Left colon (tissue), 2 donors: ENCODE results near the gene DYRK1A. TPM values are rescaled to one million over a fixed set of nuclear protein-coding genes. Genes with fewer than 3 reads are reported as not detected.
"Not testable (repeated sequence)": the region's sequence is repeated elsewhere in the genome, so short reads cannot be mapped to it uniquely, and the experiment has no call there.

Experiments used
- ATAC-seq: fragments of 200-7000 bp; cut with Tn5 transposase; one replicate; pipeline ENCODE4 v1.9.1; 2020; ENCODE audit warnings: mild to moderate bottlenecking, moderate library complexity
- DNase-seq, 2 donors: peaks; one replicate each; pipeline ENCODE4 v3.0.0-alpha.2; 2020
- intact Hi-C, 2 donors: fragments of 100-400 bp; cut with DNase I in 1 of 2; cut with micrococcal nuclease in 1 of 2; formaldehyde crosslinking; loops; one replicate each; pipeline versions ENCODE4 v1.11.2 to v1.14.0; 2022; cut with DNase I, micrococcal nuclease
- total RNA-seq, 2 donors: library from RNA; stranded (reverse); fragmentation: NEBNext Ultra II Directional; extraction: Animal tissue kit (Norgen Biotek cat#: 25700); gene quantifications; one replicate each; pipeline ENCODE4 v1.2.1, GENCODE V29; 2021
- donor health status: DM: no; HTN: no; CAD: no.
- donor health status: DM: yes; HTN: yes; CAD: no.

Gene DYRK1A
- total RNA-seq, 2 donors from 2014 or later, result 62.0 to 62.1 TPM

GRCh38 chr21:37531431-37531932 lies 164.9 kb downstream of the DYRK1A start:
- intact Hi-C loops, result no loop called here
- peak; percentile 59 for ATAC-seq
- peak in 1 of 2 donors; percentile 26 for DNase-seq

- peak; percentile 67 for ATAC-seq
- no peak for DNase-seq
Observed at GRCh38 chr21:37532868-37533780, 166.6 kb downstream of the DYRK1A start.

GRCh38 chr21:37534431-37534830 lies 167.9 kb downstream of the DYRK1A start:
- intact Hi-C loops, result no loop called here
- DNase-seq, result no peak
- no peak for ATAC-seq

More at GRCh38 chr21:37532868-37533780, 166.6 kb downstream of the DYRK1A start:
- intact Hi-C loops, result no loop called here

GRCh38 chr21:37535130-37535529 lies 168.6 kb downstream of the DYRK1A start:
- no peak for ATAC-seq
- intact Hi-C loops, result no loop called here
- no peak for DNase-seq

GRCh38 chr21:37535672-37536071 lies 169.1 kb downstream of the DYRK1A start:
- DNase-seq (no peak), ATAC-seq (no peak)
- intact Hi-C loops, result no loop called here

GRCh38 chr21:37536616-37537278 lies 170.2 kb downstream of the DYRK1A start:
- ATAC-seq (no peak), DNase-seq (no peak)
- intact Hi-C loops, result no loop called here

GRCh38 chr21:37537391-37537996 lies 170.9 kb downstream of the DYRK1A start:
- DNase-seq (no peak), ATAC-seq (no peak)
- intact Hi-C loops, result no loop called here

- intact Hi-C loops, result no loop called here
- ATAC-seq (no peak), DNase-seq (no peak)
Observed at GRCh38 chr21:37538971-37539590, 172.5 kb downstream of the DYRK1A start.

- ATAC-seq, DNase-seq, intact Hi-C loops: not testable (repeated sequence)
Observed at GRCh38 chr21:37541128-37541527, 174.6 kb downstream of the DYRK1A start.

GRCh38 chr21:37542512-37542911 lies 175.9 kb downstream of the DYRK1A start:
- ATAC-seq, result no peak
- no peak for DNase-seq
- intact Hi-C loops, result no loop called here

GRCh38 chr21:37546299-37546908 lies 179.8 kb downstream of the DYRK1A start:
- intact Hi-C loops, result no loop called here
- no peak for ATAC-seq
- no peak for DNase-seq

- no peak for DNase-seq
- peak; percentile 17 for ATAC-seq
- intact Hi-C loops, result no loop called here
Observed at GRCh38 chr21:37546949-37547614, 180.5 kb downstream of the DYRK1A start.

GRCh38 chr21:37547615-37548200 lies 181.1 kb downstream of the DYRK1A start:
- intact Hi-C loops, result no loop called here
- ATAC-seq (no peak), DNase-seq (no peak)

GRCh38 chr21:37548521-37548981 lies 182.0 kb downstream of the DYRK1A start:
- DNase-seq (peak in 1 of 2 donors; percentile 31), ATAC-seq (peak; percentile 46)
- intact Hi-C loops, result no loop called here

- ATAC-seq, intact Hi-C loops, DNase-seq: not testable (repeated sequence)
Observed at GRCh38 chr21:37549730-37550129, 183.2 kb downstream of the DYRK1A start.

- intact Hi-C loops, result no loop called here
- DNase-seq (no peak), ATAC-seq (no peak)
Observed at GRCh38 chr21:37550157-37550556, 183.6 kb downstream of the DYRK1A start.

GRCh38 chr21:37550618-37551330 lies 184.2 kb downstream of the DYRK1A start:
- ATAC-seq, result no peak
- DNase-seq, result no peak
- intact Hi-C loops, result no loop called here
